SK-N-SH treated with all-trans-retinoic acid at 6 μM for 48 hours (cell line): ENCODE measurements around the gene PDZD2.

Source experiments
- ATAC-seq: fragments of 200-7000 bp; cut with Tn5 transposase; 3 replicates; pipeline ENCODE4 v1.9.1; 2020; ENCODE audit warnings: mild to moderate bottlenecking, moderate library complexity
- ARNTL ChIP-seq: fragments of 450-650 bp; formaldehyde crosslinking; IDR thresholded peaks from 2 replicates; pipeline ENCODE4 v1.5.0; 2020; ENCODE audit warnings: low read depth, mild to moderate bottlenecking, moderate library complexity, borderline replicate concordance
- BACH2 ChIP-seq: fragments of 250-450 bp; sonication (Bioruptor Pico); IDR thresholded peaks from 2 replicates; pipeline ENCODE4 v1.9.0; 2021; ENCODE audit warnings: mild to moderate bottlenecking, borderline replicate concordance
- CSDC2 ChIP-seq: fragments of 250-450 bp; sonication (Bioruptor Pico); IDR thresholded peaks from 2 replicates; pipeline ENCODE4 v1.5.0; 2020; ENCODE audit warnings: mild to moderate bottlenecking, moderate library complexity
- CSRNP3 ChIP-seq: fragments of 250-450 bp; sonication (Bioruptor Pico); IDR thresholded peaks from 2 replicates; pipeline ENCODE4 v1.5.1; 2021; ENCODE audit warnings: mild to moderate bottlenecking, moderate library complexity
- ESRRG ChIP-seq: fragments of 250-450 bp; sonication (Bioruptor Pico); IDR thresholded peaks from 2 replicates; pipeline ENCODE4 v1.6.1; 2021; ENCODE audit warnings: mild to moderate bottlenecking
- ISL1 ChIP-seq: fragments of 250-450 bp; sonication (Bioruptor Pico); IDR thresholded peaks from 2 replicates; pipeline ENCODE4 v2.1.2; 2022; ENCODE audit warnings: mild to moderate bottlenecking, moderate library complexity
- OSR1 ChIP-seq: fragments of 250-450 bp; sonication (Bioruptor Pico); IDR thresholded peaks from 2 replicates; pipeline ENCODE4 v1.8.0; 2022; ENCODE audit warnings: moderate library complexity, mild to moderate bottlenecking, inconsistent platforms
- PATZ1 ChIP-seq: fragments of 250-450 bp; sonication (Bioruptor Pico); IDR thresholded peaks from 2 replicates; pipeline ENCODE4 v1.8.0; 2020; ENCODE audit warnings: mild to moderate bottlenecking, moderate library complexity, borderline replicate concordance
- RARB ChIP-seq: fragments of 250-450 bp; sonication (Bioruptor Pico); IDR thresholded peaks from 2 replicates; pipeline ENCODE4 v1.8.0; 2021; ENCODE audit warnings: mild to moderate bottlenecking, moderate library complexity
- SNAI2 ChIP-seq: fragments of 250-450 bp; sonication (Bioruptor Pico); IDR thresholded peaks from 2 replicates; pipeline ENCODE4 v1.5.0; 2020; ENCODE audit warnings: mild to moderate bottlenecking, moderate library complexity
- TCF4 ChIP-seq: fragments of 250-450 bp; sonication (Bioruptor Pico); IDR thresholded peaks from 2 replicates; pipeline ENCODE4 v1.8.0; 2021; ENCODE audit warnings: mild to moderate bottlenecking, moderate library complexity, borderline replicate concordance
- TOX ChIP-seq: fragments of 250-450 bp; sonication (Bioruptor Pico); IDR thresholded peaks from 2 replicates; pipeline ENCODE4 v1.8.0; 2021; ENCODE audit warnings: mild to moderate bottlenecking, moderate library complexity, borderline replicate concordance
- ZFP3 ChIP-seq: fragments of 250-450 bp; sonication (Bioruptor Pico); IDR thresholded peaks from 2 replicates; pipeline ENCODE4 v1.5.0; 2020; ENCODE audit warnings: mild to moderate bottlenecking, moderate library complexity
- ZFP30 ChIP-seq: fragments of 450-650 bp; formaldehyde crosslinking; IDR thresholded peaks from 2 replicates; pipeline ENCODE4 v1.5.0; 2022; ENCODE audit warnings: mild to moderate bottlenecking, moderate library complexity
- ZNF565 ChIP-seq: fragments of 450-650 bp; formaldehyde crosslinking; conservative IDR thresholded peaks from 2 replicates; pipeline ENCODE4 v1.5.0; 2020; ENCODE audit warnings: low read depth, mild to moderate bottlenecking, moderate library complexity
- ZNF70 ChIP-seq: fragments of 450-650 bp; formaldehyde crosslinking; IDR thresholded peaks from 2 replicates; pipeline ENCODE4 v1.5.0; 2020; ENCODE audit warnings: mild to moderate bottlenecking, moderate library complexity
- ZNF8 ChIP-seq: fragments of 450-650 bp; formaldehyde crosslinking; IDR thresholded peaks from 2 replicates; pipeline ENCODE4 v1.5.0; 2020; ENCODE audit warnings: mild to moderate bottlenecking, moderate library complexity
- TF ChIP-seq, protein P1 (sequence below): fragments of 250-450 bp; sonication (Bioruptor Pico); IDR thresholded peaks from 2 replicates; pipeline ENCODE4 v1.5.1; 2020; ENCODE audit warnings: low read depth, mild to moderate bottlenecking, moderate library complexity
- TF ChIP-seq, protein P2 (sequence below): fragments of 250-450 bp; sonication (Bioruptor Pico); IDR thresholded peaks from 2 replicates; pipeline ENCODE4 v1.5.0; 2020; ENCODE audit warnings: mild to moderate bottlenecking, moderate library complexity

Gene PDZD2

DNA sequence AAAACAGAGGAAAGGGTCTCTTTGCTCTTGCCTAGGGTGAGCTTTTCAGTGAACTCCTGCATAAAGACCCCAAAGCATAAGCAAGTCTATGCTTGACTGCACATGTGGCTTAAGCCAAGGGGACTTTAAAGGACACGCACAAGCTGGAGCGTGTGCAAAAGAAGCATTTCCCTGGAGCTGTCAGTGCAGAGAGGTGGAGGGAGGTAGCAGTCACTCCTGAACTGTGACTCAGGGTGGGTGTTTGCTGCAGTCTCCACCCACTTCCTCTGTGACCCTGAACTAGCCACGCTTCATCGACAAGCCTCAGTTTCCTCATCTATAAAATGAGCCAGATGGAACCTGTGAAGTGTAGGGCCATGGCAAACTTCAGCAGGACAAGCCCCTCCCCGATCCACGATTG lies 72.4 kb downstream of the PDZD2 start:
- no peak for TF ChIP-seq RARB (CRISPR knock-in tag)
- no peak for TF ChIP-seq OSR1 (CRISPR knock-in tag)
- no peak for TF ChIP-seq ISL1 (CRISPR knock-in tag)
- no peak for TF ChIP-seq ZNF70 (CRISPR knock-in tag)
- no peak for TF ChIP-seq SNAI2 (CRISPR knock-in tag)
- no peak for TF ChIP-seq ESRRG (CRISPR knock-in tag)
- no peak for TF ChIP-seq TOX (CRISPR knock-in tag)
- TF ChIP-seq, protein P1, sequence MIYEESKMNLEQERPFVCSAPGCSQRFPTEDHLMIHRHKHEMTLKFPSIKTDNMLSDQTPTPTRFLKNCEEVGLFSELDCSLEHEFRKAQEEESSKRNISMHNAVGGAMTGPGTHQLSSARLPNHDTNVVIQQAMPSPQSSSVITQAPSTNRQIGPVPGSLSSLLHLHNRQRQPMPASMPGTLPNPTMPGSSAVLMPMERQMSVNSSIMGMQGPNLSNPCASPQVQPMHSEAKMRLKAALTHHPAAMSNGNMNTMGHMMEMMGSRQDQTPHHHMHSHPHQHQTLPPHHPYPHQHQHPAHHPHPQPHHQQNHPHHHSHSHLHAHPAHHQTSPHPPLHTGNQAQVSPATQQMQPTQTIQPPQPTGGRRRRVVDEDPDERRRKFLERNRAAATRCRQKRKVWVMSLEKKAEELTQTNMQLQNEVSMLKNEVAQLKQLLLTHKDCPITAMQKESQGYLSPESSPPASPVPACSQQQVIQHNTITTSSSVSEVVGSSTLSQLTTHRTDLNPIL (CRISPR knock-in tag) = no peak
- TF ChIP-seq ARNTL (CRISPR knock-in tag) = no peak
- TF ChIP-seq ZFP30 (CRISPR knock-in tag) = no peak
- TF ChIP-seq, protein P2, sequence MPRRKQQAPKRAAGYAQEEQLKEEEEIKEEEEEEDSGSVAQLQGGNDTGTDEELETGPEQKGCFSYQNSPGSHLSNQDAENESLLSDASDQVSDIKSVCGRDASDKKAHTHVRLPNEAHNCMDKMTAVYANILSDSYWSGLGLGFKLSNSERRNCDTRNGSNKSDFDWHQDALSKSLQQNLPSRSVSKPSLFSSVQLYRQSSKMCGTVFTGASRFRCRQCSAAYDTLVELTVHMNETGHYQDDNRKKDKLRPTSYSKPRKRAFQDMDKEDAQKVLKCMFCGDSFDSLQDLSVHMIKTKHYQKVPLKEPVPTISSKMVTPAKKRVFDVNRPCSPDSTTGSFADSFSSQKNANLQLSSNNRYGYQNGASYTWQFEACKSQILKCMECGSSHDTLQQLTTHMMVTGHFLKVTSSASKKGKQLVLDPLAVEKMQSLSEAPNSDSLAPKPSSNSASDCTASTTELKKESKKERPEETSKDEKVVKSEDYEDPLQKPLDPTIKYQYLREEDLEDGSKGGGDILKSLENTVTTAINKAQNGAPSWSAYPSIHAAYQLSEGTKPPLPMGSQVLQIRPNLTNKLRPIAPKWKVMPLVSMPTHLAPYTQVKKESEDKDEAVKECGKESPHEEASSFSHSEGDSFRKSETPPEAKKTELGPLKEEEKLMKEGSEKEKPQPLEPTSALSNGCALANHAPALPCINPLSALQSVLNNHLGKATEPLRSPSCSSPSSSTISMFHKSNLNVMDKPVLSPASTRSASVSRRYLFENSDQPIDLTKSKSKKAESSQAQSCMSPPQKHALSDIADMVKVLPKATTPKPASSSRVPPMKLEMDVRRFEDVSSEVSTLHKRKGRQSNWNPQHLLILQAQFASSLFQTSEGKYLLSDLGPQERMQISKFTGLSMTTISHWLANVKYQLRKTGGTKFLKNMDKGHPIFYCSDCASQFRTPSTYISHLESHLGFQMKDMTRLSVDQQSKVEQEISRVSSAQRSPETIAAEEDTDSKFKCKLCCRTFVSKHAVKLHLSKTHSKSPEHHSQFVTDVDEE (CRISPR knock-in tag) = no peak
- TF ChIP-seq CSDC2 = no peak
- no peak for TF ChIP-seq ZNF565 (CRISPR knock-in tag)
- TF ChIP-seq BACH2 (CRISPR knock-in tag) = no peak
- no peak for TF ChIP-seq CSRNP3 (CRISPR knock-in tag)
- TF ChIP-seq ZFP3 (CRISPR knock-in tag) = no peak
- TF ChIP-seq ZNF8 (CRISPR knock-in tag) = no peak
- no peak for TF ChIP-seq PATZ1 (CRISPR knock-in tag)
- no peak for ATAC-seq

DNA sequence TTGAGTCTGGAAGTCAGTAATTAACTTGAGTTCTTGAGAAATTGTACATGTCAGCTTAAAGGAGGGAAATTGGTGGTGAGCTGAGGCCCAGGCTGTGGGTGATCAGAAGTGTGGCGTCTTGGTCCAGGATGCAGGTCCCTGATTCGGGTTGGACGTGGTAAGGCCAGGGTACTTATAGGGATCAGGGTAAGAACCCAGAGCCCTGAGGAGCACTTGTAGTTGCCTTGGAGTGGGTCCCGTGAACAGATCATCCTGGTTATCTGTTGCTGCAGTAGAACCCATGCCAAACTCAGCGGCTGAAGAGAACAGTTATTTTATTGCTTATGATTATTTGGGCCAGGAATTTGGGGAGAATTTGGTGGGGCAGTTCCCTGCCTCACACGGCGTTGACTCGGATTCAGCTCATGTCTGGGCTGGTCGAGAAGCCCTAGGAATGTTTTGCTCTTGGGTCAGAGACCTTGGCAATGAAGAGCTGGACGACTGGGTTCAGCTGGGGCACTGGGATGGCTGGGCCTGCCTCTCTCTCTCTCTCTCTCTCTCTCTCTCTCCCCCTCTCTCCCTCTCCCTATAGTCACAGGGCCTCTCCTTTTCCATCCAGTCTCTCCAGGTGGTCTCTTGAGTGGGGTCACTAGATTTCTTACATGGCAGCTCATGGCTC lies 73.1 kb downstream of the PDZD2 start:
- ATAC-seq = no peak
- TF ChIP-seq ZNF8 (CRISPR knock-in tag) (no peak), OSR1 (CRISPR knock-in tag) (no peak), ZFP3 (CRISPR knock-in tag) (no peak), TCF4 (no peak), ZNF70 (CRISPR knock-in tag) (no peak), CSDC2 (no peak)
- TF ChIP-seq, protein P2 (CRISPR knock-in tag) = no peak

- ATAC-seq = no peak
- TF ChIP-seq OSR1 (CRISPR knock-in tag) = no peak
- no peak for TF ChIP-seq TOX (CRISPR knock-in tag)
- no peak for TF ChIP-seq ARNTL (CRISPR knock-in tag)
These were observed 78.6 kb downstream of the PDZD2 start for GRCh38 chr5:31717561-31717960.
